Kidney glomerular epithelial cell (primary cell): ENCODE results near the gene CHIT1.

Experiments used
- DNase-seq: peaks from one replicate; lab custom pipeline; 2025; lab: John Stamatoyannopoulos, UW

Gene CHIT1

DNA sequence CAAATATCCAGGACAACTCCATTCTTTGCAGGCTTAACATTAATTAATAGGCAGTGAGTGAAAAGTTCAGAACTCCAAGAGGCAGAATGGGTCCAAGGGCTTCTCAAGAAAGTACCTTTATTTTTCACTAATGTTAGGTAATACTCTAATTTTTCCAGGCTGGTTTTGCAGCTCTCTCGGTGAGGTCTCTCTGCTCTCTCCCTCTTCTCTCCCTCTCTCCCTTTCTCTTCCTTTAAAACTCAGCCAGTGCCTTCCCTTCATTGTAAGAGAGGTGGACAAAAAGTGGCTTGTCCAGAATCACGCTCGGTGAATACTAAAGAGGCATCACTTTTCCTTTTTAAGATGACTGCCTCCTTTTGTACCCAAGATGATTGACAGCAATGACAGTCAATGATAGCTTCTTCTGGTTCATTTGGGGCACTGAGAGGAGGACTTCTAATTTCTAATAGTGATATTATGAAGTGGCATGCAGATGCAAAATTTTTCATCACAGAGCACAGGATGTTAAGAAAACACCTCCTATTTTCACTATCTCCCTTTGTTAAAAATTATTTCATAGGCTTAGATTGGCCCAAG is 41.7 kb downstream of the CHIT1 start:
- no peak for DNase-seq

DNA sequence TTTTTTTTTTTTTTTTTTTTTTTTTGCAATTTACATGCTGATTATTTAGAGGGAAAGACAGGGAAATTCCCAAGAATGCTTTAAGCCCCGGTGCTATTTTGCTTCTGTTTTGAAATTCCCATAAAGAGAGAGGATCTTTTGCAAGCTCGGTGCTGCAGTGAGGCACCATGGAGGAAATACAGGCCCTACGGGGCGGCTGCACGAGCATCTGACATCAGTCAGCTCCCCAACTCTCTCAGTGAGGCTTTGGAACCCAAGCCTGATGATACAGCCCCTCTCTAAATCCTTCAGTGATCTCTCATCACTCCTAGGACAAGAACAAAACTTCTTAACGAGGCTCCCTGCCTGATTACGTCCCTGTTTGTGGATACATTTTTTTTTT is 42.2 kb downstream of the CHIT1 start:
- no peak for DNase-seq

DNA sequence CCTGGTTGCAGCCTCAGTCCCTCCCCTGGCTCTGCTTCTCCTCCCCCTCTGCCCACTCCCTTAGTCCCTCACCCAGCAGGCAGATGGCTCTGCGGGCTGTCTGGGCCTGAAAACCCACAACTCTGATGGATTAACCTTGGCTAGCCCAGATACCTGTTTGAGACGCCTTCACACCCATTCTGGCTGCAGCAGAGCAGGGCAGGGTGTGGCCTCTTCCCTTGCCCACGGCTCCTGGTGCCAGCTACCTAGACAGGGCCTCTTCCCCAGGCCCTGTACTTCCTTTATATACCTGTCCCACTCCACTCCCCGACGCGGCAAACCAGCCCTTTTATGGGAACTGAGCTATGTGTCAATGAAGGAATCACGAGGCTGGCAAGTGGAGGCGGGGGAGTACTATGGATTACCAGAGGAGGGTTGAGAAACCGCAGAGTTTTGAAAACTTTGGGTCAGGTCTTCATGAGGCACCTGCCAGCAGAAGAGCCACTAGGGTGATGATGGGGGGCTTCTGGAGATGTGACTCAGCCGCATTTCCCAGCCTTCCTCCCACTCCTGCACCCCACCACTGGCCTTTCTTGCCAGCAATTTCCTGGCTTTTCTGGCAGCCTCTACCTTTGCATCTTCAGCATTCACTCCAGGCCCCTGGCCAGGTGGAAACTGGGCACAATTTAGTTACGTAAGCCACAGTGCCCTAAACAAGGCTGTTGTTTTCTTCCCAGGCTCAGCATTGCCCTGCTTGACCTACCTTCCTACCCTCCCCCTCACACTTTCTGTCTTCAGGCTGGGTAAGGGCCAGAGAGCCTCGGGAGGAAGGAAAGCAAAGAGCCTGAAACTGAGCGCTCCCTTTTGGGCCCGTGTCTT is 42.8 kb downstream of the CHIT1 start, which contains the start of gene CHI3L1:
CHI3L1 (minus strand) TSS at position 259 of the 858 bp plus-strand sequence; CDS start at position 178, 81 bp downstream.
- peak; percentile 32 for DNase-seq

DNA sequence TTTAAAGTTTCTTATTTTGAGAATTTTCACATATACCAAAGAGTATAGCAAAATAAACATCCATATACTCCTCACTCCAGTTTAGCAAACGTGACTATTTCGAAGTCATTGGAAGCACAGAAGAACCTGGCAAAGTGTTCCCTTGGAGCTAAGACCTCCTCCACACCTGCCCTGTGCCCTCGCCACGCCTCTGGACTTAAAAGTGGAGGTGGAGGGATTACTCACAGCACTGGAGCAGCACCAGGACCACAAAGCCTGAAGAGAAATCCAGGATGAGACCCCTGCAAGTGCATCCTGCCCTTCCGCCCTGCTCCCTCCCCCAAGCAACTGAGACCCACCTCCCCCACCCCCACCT is 43.4 kb downstream of the CHIT1 start:
- DNase-seq, result no peak

DNA sequence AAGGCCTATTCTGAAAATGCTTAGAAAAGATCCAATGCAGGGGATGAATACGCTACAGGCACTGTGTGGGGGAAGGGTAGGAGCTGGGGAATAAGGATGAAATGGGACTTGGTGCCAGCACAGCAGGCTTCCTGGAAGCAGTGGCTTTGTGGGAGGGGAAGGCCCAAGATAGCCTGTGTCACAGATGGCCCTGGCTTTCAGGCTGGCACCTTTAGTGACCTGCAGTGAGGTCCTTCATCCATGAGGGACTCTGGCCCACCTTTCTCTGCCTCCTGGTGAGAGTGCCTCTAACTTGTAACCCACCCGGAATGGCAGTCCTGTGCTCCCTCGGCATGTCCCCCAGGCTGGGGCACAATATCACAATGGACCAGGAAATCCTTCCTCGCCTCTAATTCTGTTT is 43.9 kb downstream of the CHIT1 start:
- no peak for DNase-seq

DNA sequence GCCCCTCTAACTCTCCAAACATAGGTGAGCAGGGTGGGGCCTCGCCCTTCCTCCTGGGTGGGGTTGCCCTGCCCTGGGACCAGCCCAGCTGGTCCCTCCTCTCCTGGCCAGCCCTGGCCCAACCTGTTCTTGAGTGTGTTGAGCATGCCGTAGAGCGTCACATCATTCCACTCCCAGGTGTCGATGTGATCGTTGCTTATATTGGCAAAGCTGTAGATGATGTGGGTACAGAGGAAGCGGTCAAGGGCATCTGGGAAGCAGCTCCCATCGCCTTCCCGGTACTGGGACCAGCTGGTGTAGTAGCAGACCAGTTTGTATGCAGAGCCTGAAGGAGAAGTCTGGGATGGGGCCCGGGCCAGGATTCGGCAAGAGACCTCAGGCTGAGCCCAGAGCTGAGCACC is 44.4 kb downstream of the CHIT1 start:
- DNase-seq, result no peak

DNA sequence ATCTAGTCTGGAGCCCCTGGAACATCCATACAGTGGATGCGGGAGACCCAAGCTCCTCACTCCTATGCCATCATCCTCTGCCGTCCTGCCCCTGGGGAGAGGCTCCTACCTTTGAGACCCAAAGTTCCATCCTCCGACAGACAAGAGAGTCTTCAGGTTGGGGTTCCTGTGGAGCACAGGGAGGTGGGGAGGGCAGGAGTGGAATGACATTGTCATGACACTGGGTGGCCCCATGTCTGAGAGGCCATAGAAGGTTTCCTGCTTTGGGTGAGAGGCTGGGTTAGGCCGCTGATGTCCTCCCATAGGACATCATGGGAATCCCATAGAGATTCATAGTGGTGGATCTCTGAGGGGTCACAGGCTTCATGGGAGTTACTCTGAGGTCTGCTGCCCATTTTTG is 45.0 kb downstream of the CHIT1 start:
- no peak for DNase-seq

DNA sequence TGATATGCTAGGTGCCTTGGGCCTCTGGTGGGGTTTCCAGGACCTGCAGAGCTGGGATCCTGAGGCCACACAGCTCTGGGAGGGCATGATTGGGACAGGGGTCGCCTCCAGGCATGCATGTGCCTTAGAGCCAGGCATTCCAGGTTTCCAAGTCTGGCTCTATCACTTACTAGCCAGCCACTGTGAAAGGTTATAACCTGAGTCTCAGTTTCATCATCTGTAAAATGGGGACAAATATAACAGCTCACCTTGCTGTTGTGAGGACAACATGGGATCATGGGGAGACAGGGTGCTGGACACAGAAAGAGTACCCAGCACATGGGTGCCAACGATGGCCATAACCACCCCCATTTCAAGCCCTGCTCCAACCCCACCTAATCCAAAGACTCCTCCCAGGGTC is 45.6 kb downstream of the CHIT1 start:
- DNase-seq, result no peak

DNA sequence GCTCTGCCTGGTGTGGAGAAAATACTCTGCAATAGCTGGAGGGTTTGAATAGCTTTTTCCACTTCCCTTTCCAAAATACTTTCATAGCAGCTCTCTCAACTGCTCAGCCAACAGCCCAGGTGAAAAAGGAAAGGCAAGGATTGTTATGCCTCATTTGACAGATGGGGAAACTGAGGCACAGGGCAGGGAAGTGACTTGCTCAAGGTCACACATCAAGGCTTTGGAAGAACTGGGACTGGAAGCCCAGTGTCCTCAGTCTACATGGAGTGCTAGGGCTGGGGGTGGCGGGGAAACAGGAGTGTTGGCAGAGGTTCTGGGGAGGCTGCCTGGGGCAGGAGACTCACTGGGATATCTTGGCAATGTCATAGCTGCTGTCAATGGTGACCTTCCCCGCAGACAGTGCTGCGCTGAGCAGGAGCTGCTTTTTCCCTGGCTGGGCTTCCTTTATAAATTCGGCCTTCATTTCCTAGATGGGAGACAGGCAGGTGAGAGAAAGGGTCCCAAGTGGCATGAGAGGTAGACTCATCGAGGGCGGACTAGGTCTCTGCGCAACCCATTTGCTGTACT is 47.0 kb downstream of the CHIT1 start:
- DNase-seq, result no peak

DNA sequence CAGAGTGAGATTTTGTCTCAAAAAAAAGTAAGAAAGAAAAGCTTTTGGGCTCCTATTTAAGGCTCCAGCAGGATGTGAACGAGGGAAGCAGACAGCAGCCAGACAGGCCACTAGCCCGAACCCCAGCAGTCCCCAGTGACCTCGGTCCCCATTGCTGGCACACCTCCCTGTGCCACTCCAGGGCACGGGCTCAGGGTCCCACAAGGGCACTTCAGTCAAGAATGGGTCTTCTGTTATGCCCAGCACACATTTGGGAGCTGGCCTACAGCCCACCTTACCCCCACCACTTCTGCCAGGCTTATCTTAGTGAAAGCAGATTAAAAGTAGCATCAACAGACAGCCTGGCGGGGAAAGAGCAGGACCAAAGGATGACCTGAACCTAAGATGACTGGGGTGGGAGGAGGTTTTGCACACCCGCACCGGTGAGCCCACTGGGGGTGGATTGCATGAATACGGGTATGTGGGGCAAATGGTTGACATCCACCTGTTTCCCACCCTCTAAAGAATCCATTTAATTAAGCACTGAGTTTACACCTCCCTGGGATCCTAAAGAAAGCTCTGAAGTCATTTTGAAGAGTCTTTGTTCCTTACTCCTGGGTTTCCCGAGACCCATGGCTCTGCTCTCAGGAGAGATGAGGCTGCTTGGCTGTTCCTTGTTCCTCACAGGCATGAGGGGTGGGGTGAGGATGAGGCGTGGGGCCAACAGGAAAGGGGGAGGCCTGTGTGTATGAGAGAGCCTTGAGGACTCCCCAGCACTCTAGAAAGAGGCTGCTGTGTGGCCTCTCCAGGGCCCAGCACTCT is 47.7 kb downstream of the CHIT1 start:
- DNase-seq, result no peak

DNA sequence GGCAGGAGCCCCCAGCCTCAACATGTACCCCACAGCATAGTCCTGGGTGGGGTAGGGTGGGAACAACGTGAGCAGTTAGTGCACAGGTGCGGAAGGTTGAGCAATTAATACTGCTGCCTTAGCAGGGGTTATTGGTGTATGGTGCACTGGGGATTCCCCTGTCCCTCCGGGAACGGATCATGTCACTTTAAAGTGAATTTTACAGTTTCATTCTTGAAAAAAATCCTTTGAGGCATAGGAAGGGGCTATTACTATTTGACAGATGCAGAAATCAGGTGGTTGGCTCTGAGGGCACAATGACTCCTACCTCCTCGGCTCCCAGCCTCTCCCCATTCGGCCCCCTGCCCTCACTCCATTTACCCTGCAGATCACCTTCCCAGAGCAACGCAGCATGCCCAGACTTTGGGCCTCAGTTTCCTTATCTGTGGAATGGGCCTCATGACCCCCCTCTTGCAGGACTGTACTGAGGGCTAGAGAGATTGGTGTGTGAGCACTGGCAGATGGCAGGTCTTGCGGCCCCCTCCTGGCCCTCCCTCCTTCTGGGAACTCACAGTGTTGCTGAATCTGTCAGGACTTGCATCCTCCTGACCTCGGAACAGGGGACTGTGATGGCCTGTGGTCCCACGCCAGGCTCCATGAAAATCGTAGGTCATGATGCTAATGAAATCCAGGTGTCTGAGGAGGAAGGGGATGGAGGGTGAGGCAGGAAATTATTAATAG is 48.7 kb downstream of the CHIT1 start:
- DNase-seq, result no peak

DNA sequence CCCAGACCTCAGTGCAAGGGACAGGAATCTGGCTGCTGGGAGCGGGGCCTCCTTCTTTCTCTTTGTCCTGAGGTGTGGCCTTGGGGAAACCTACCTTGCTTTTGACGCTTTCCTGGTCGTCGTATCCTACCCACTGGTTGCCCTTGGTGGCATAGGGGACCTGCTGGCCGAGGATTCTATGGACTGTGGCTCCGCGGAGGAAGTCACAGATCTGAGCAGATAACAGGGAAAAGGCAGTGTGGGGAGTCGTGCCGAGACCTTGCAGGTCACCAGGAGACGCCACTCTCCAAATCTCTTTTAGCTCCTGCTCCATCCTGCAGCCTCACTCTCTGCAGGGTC is 49.8 kb downstream of the CHIT1 start:
- DNase-seq, result no peak

DNA sequence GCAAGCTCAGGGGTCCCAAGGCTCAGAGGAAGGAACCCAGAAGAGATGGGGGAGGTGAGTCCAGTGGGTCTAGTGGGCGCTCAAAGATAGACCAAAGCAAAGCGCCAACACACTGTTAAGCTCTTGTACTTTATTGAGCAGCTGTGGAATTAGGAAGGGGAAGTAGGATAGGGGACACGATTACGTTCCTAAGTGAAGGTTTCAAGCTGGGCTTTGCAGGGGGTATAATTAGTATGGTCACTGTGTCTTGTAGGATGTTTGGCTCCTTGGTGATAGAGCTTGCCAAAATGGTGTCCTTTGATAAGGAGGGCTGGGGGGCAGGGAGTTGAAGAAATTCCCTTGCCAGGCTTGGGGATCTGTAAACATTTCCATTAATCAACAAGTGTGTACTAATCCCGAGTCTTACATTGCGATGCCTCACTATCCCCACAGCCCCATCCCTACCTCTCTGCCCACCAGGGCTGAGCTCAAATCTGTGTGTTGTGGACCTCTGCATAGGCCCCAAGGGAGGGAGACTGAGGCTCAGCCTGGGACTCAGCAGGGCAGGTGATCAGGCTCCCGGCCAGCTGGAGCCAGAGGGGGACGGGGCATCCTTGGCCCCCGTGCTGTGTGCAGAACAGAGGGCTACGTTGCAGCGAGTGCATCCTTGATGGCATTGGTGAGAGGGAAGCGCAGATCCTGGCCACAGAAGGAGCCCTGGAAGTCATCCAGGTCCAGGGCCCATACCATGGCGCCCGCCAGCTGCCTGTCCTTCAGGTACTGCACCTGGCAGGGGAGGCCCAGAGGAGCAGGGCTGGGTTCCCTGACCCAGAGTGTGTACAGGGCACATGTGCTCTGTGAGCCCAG is 50.4 kb downstream of the CHIT1 start:
- DNase-seq, result no peak

DNA sequence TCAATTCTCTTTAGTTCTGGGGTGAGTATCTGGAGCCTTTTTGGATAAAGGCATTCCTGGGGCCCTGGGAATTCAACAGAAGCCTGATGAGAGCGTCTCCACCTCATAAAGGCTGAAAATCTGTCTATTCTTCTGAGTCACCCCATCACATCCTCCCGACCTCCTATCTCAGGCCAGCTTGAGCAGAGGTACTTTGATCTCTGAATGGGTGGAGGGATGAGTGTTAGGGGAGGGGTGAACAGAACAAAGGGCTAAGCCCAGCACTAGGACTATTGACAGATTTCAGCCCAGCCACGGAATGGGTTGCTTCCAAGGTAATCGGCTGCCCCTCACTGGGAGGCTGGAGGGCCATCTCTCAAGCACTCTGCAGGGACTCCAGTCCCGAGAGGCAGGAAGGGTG is 51.4 kb downstream of the CHIT1 start:
- DNase-seq, result peak; percentile 40

DNA sequence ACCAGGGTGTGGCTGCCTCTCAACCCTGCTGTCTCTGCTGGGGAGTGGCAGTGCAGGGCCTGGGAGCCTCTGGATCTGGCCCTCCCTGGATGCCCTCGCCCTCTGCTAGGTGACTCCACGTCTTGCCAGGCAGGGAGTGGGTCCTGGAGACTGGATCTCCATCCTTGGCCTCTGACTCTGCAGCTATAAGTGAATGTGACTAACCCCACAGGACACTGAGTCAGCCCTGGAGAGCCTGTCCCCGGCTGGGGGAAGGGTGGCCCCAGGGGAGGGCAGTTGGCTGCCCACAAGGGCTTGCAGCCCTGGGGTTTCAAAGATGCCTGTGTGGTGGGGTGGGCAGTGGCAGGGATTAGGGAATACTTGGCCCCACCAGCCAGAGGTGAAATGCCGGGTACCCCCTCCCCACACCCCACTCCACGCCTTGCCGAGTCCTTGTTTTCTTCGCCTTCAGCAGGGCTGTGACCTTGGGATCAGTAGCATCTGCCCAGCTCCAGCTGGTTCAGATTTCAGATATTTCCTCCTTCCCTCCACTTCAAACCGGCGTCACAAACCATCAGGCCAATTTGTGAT is 51.9 kb downstream of the CHIT1 start:
- no peak for DNase-seq

DNA sequence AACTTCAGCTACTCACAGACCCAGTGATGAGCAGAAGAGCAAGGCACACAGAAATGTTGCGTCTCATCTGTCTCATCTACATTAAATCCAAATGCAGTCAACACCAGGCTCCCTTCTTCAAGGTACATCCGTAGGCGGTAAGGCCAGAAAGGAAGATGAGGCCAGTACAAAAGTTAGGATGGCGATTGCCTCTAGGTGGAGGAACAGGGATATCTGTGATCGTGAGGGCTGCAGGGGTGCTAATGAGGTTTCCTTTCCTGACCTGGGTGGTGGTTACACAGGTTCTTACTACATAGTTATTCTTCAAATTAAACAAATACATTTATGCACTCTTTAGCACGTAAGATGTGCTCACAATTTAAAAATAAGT is 52.5 kb downstream of the CHIT1 start:
- DNase-seq, result no peak

DNA sequence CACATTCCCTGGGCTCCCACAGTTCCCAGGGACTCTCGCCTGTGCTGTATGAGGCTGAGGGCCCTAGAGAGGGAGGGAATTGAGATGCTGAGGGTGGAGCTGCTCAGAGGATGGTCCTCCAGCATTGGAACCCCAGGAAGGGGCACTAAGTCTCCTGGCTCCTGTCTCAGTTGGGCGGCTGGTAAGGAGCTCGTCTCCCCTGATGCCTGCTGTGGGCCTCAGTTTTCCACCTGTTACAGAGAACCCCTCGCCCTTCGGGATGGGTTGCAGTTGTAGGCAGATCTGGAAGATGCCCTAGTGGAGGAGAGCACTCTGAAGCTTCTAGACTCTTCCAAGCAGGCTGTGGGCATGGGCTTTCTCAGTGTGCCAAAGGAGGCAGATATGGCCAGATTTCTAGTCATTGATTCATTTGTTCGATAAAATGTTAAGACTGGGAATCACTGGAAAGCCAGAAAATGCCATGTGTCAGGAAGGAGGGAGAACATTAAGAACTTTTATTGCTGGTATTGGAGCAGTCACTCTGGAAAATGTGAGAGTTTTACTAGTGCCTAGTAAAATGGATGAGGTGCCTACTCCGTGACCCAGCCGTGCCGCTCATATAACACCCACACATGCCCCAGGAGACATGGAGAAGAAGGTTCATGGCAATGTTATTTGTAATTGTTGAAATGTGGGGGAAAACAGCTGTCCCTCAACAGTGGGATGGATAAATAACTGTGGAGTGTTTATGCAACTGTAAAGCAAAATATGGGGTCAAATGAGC is 53.0 kb downstream of the CHIT1 start:
- DNase-seq, result no peak

DNA sequence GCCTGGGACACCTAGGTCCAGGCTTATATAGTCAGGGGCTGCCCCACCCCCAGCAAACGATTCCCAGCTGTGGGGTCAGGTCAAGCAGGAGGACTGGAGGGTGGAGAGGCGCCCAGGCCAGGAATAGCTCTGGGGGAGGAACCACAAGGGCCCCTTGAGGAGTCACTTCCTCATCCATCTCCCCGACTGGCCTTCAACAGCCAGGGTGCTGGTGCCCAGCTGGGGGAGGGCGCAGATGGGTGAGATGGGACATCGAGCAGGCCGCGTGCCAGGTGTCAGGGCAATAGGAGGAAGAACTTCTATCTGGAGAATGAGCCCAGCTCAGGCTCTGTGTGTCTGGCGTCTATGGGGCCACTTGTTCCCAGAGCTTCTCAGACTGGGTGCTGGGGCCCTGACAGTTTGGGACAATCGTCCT is 53.6 kb downstream of the CHIT1 start:
- DNase-seq, result no peak

DNA sequence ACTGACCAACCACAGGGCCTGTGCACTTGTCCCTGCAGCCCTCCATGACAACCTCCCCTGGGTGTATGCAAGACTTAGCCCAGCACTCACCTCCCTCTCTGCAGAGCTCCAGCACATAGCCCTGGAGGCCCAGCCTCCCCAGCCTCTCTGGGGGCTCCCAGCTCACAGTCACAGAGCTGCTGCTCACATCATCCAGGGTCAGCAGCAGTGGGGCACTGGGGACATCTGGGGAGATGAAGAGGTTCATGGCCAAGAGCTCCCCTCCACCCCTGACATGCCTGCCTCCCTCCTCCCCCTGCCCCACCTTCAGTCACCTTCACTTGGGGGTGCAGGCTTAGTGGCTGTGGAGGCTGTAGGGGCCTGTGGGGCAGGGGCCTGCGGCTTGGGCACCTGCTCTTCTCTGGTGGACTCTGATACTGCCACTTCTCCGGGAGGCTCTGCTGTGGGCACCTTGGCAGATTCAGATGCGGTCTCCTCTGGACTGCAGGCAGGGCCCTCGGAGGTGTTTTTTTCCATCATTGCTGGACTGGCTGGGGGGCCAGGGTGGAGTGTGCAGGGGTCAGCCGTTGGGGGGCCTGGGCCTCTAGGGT is 54.1 kb downstream of the CHIT1 start, which contains the start of gene MYBPH:
MYBPH (minus strand) TSS at position 590 of the 590 bp plus-strand sequence; CDS start at position 519, 71 bp downstream.
- no peak for DNase-seq
